Upper lobe of left lung (tissue), 4 donors: ENCODE results near the gene HMBS.

Source experiments
- EP300 ChIP-seq, 4 donors: sonication (generic); formaldehyde crosslinking; IDR thresholded peaks; one replicate each; pipeline ENCODE4 v1.5.1; 2017; ENCODE audit warnings: antibody characterized with exemption in 4 of 4, control low read depth in 2 of 4
- POLR2A ChIP-seq, 4 donors: fragments of 450-650 bp; IDR thresholded peaks; one replicate each; pipeline ENCODE4 v1.5.1; 2016 to 2017; ENCODE audit warnings: antibody characterized with exemption in 4 of 4, mild to moderate bottlenecking in 2 of 4
- POLR2AphosphoS5 ChIP-seq, 2 donors: sonication (generic); formaldehyde crosslinking; IDR thresholded peaks; one replicate each; pipeline ENCODE4 v1.5.1; 2017; ENCODE audit warnings: antibody characterized with exemption in 2 of 2
- TF ChIP-seq, protein P1 (sequence below), 6 experiments: fragments of 450-650 bp in 4 of 6; fragments of 200-600 bp in 2 of 6; sonication (generic) in 2 of 6; IDR thresholded peaks; one replicate each; pipeline ENCODE4 v1.5.1; 2016 to 2019; ENCODE audit warnings: antibody characterized with exemption in 6 of 6

DNA sequence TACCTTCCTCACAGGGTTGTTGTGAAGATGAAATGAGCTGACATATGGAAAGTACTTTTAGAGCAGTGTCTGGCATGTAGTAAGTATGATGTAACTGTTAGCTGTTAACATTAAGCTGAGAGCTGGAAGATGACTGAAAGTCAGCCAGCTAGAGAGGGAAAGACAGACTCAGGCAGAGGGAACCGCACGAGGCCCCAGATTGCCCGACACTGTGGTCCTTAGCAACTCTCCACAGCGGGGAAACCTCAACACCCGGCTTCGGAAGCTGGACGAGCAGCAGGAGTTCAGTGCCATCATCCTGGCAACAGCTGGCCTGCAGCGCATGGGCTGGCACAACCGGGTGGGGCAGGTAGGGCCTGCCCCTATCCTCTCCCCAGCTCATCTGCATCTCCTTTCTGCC, 6.5 kb downstream of the HMBS start:
- no peak for TF ChIP-seq EP300 (IDR thresholded peaks at IDR 0.05)
- TF ChIP-seq, protein P1, sequence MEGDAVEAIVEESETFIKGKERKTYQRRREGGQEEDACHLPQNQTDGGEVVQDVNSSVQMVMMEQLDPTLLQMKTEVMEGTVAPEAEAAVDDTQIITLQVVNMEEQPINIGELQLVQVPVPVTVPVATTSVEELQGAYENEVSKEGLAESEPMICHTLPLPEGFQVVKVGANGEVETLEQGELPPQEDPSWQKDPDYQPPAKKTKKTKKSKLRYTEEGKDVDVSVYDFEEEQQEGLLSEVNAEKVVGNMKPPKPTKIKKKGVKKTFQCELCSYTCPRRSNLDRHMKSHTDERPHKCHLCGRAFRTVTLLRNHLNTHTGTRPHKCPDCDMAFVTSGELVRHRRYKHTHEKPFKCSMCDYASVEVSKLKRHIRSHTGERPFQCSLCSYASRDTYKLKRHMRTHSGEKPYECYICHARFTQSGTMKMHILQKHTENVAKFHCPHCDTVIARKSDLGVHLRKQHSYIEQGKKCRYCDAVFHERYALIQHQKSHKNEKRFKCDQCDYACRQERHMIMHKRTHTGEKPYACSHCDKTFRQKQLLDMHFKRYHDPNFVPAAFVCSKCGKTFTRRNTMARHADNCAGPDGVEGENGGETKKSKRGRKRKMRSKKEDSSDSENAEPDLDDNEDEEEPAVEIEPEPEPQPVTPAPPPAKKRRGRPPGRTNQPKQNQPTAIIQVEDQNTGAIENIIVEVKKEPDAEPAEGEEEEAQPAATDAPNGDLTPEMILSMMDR (IDR thresholded peaks at IDR 0.05), result no peak
- TF ChIP-seq POLR2A (IDR thresholded peaks at IDR 0.05), result no peak
- no peak for TF ChIP-seq POLR2AphosphoS5 (IDR thresholded peaks at IDR 0.05)
